Suppressor macrophage (primary cell): ENCODE results near the gene ARGLU1.
A peak's percentile ranks its signal among the peaks of the same experiment; 100 is the strongest.
"Not testable (repeated sequence)": the region's sequence is repeated elsewhere in the genome, so short reads cannot be mapped to it uniquely, and the experiment has no call there.

ENCODE experiments used
- DNase-seq, 4 experiments: peaks; one replicate each; pipeline ENCODE4 v3.0.0-alpha.2; 2020 to 2022
- total RNA-seq, 17 experiments: gene quantifications; one replicate each; lab custom pipeline; 2026; ENCODE audit warnings: mixed read lengths in 6 of 17, inconsistent platforms in 3 of 17; lab: John Stamatoyannopoulos, UW

Gene ARGLU1, protein sequence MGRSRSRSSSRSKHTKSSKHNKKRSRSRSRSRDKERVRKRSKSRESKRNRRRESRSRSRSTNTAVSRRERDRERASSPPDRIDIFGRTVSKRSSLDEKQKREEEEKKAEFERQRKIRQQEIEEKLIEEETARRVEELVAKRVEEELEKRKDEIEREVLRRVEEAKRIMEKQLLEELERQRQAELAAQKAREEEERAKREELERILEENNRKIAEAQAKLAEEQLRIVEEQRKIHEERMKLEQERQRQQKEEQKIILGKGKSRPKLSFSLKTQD
- total RNA-seq = 24.0 to 109 (median 63.3) reads per million in 17 experiments

DNA sequence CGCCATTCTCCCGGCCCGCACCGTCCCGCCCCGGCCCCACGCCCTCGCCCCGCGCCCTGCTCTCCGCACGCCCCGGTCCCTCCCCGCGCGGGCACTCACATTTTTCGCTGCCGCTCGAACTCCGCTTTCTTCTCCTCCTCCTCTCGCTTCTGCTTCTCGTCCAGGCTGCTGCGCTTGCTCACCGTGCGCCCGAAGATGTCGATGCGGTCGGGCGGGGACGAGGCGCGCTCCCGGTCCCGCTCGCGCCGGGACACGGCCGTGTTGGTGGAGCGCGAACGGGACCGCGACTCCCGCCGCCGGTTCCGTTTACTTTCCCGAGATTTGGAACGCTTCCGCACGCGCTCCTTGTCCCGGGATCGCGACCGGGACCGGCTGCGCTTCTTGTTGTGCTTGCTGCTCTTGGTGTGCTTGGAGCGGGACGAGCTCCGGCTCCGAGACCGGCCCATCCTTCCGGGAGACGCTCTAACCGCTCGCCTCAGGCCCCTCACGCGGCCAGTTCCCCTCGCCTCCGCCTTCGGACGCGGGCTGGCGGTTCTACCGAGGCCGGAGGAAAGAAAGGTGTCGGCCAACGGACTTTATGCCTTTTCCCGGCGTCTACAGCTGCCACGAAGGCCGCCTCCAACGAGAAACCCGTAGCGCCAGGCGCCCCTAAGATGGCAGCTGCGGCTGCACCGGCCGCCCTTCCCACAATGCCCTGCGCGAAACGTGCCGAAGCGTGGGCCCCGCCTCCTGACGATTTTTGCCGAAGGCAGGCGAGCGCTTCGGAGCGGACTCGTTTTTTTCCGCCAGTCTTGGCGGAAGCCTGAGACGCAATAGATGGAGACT lies at the start of gene ARGLU1:
TSS of gene ARGLU1 (minus strand) at position 664 of the 825 bp plus-strand sequence. CDS start at position 446, 218 bp downstream.
- DNase-seq = peak; percentile 95 to 98 (median 96)

DNA sequence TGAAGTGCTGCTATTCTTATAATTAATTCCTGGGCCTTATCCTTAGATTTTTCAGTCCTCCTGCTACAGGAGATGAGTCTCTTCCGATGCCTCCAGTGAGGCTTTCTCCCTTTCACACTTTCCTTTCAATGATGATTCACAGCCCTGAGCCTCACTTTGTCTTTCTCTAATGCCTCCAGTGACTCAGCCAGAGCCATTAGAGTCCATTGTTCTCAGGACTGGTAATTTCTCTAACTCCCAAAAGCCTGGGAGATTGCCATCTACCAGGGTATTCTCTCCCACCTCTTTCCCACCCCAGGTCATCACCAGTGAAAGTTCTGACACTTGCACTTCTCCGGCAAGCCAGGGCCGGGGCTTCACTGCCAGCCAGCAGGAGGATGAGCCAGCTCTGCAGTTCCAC lies 49.6 kb upstream of the ARGLU1 start:
- no peak for DNase-seq

DNA sequence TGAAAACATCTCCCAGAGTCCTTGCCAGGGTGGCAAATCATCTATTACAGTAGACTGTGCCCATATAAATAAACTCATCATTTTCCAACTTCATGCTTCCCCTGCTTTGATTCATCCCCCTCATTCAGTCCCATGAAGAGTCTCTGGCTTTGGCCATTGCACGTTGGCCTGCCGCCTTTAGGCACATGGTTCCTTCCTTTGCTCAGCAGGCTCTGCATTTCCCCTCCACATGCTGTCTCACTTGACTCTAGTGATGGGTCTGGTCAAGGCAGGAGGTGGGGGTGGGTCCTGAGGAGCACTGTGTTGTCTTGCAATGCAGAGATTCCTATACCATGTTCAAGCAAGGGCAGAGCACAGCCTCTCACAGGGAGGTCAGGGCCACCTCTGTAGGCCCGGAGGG lies 48.8 kb upstream of the ARGLU1 start:
- DNase-seq = no peak

- DNase-seq = no peak
Observed at GRCh38 chr13:106614874-106615273, 46.9 kb upstream of the ARGLU1 start.

DNA sequence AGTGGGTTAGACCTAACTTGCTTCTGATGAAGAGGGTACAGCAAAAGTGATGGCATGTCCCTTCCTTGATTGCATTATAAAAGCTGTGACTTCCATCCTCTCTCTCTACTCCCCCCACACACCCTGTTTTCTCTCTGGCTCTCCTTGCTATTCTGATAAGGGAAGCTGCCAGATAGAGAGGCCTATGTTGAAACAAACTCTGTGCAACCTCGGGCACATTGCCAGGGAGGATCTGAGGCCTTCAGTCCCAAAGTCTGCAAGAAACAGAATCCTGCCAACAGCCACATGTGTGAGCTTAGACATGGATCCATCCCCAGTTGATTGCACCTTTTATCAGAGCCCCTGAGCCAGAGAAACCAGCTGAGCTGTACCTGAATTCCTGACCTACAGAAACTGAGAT lies 44.8 kb upstream of the ARGLU1 start:
- peak; percentile 41 to 73 (median 56) for DNase-seq

DNA sequence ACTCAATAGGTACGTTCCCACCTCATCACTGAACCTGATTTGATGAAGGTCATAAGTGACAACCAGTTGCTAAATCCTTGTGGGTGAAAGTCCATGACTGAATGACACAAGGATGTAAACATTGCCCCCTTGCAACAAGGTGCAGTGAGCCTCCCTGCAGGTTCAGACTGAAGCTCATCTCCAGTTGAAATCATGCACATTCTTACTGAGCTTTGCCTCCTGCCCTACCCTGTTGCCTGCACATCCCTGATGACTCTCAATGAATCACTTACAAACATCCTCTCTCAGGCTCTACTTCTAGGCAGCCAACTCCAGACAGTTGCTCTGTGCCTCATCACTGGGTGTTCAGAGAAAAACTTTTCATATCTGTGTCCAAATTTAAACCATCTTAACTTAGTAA lies 42.5 kb upstream of the ARGLU1 start:
- DNase-seq = no peak

DNA sequence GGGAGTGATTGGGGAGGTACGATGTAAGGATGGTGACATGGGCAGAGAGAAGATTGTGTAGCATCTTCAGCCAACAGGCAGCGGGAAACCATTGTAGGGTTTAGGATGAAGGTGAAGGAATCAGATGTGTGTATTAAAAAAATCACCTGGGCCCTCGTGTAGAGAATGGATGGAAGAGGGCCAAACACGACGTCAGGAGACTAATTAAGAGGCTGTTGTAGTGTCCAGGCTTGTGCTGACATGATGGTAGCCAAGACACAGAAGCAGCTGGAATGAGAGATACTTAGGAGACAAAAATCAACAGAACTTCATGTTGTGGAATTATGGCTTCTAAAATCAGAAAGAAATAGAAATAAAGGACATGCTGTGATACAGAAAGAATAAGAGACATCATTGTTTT lies 41.2 kb upstream of the ARGLU1 start:
- no peak for DNase-seq

GRCh38 chr13:106603546-106603945 lies 35.6 kb upstream of the ARGLU1 start:
- DNase-seq = no peak

- DNase-seq = no peak
Observed at GRCh38 chr13:106602178-106602577, 34.2 kb upstream of the ARGLU1 start.

- no peak for DNase-seq
Observed at GRCh38 chr13:106601489-106601888, 33.6 kb upstream of the ARGLU1 start.

DNA sequence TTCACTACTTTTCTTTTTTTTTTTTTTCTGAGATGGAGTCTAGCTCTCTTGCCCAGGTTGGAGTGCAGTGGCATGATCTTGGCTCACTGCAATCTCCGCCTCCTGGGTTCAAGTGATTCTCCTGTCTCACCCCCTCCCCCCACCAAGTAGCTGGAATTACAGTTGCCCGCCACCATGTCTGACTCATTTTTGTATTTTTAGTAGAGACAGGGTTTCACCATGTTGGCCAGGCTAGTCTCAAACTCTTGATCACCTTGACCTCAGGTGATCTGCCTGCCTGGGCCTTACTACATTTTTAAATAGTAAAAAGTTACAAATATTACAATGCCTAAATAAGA lies 32.8 kb upstream of the ARGLU1 start:
- DNase-seq = not testable (repeated sequence)

DNA sequence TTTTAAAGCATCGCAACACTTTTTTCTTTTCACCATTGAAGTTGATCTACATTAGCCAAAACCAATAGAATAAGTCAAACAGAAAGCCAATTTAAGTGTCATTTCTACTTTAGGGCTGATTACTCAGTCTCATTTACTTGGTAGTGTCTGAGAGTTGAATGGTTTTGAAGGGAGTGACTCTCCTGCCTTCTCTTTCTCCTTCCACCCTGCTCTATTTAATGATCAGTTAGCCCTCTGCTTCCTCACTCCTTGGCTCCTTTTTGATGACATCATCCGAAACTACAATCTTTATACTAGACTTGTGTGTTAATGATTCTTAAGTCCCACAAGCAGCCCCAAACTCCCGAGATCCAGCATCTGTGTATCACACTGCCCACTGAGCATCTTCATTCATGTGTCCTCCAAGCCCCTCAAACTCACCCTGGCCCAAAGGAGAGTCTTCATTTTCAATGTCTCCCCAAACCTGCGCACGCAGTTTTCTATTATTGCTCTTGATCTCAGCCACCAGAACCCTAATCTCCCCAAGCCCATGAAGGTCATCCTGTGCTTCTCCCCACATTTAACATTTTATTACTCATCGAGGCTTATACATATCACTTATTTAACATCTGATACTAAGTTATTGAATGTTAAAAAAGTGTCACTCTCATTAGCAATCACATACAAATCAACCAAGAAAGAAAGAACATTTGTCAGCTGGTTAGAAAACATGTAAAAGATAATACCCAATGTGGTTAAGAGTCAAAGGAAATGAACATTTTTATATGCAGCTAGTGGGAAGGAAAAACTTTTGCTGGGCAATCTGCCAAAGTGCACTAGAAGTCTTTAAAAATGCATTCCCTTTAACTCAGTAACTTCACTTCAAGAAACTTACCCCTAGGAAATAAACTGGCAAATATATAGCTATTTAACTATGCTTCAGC lies 32.2 kb upstream of the ARGLU1 start:
- DNase-seq = no peak

GRCh38 chr13:106597749-106598395 lies 29.9 kb upstream of the ARGLU1 start:
- no peak for DNase-seq

- no peak for DNase-seq
Observed at GRCh38 chr13:106597186-106597585, 29.2 kb upstream of the ARGLU1 start.

DNA sequence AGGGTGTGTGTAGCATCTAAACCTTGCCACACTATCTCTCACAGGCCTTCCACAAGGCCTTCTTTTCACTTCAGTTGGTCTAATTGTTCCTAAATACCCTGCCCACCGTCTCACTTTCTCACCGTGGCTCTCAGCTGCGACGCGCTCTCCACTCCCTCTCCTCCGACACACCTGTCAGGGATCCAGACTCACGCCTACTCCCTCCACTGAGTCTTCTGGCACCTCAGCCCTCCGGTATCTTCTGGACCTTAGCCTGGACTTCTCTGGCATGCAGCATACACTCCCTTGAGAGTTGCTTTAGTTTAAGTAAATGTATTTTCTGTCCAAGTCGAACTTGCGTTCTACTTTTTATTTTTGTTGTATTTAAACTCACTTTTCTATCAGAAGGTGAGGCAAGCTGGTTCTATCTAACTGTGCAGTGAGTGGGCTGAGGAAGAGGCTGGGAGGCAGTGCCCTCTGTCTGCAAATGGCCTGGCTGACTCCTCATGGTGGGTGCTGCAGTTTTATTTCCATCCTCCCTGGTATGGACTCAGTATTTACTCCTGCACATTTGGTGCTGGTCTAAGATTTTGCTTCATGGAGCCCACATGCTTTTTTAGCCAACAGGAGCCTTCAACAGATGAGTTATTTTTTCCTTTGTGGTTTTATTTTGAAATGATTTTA lies 28.5 kb upstream of the ARGLU1 start:
- DNase-seq = no peak

- no peak for DNase-seq
Observed at GRCh38 chr13:106595625-106596024, 27.7 kb upstream of the ARGLU1 start.

DNA sequence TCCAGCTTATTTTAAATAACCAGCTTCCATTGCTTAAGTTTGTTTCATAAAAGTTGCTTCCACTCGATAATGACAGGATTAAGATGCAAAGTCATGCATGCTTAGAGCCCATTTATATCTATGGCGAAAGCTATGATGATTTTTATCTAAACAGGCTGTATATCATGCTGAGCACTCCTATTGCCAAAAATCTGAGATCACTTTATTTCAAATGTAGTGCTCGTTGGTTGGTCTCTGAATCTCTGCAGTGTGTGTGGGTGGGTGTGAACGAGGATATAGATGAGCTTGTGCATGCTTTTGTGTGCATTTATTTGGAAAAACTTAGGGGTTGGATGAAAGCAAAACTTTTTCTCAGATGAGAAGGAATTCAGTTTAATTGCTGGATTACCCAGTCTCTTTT lies 27.0 kb upstream of the ARGLU1 start:
- no peak for DNase-seq

DNA sequence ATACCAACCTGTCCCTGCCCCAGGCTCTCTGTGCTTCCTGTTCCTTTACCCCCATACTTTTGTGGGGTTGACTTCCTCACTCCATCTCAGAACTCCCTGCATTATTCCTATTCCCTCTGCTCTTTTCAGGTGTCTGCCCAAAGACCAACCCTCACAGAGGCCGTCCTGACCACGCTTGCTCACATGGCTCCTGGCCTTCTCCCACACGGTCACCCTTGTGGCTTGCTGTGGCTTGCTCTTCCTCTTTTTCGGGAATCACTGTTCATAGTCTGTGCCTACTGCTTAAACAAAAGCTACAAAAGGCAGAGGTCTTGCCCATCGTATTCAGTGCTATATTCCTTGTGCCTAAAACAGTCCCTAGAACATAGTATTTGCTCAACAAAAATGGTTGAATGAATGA lies 25.2 kb upstream of the ARGLU1 start:
- DNase-seq = peak; percentile 48 to 76 (median 72)

GRCh38 chr13:106591299-106591698 lies 23.4 kb upstream of the ARGLU1 start:
- DNase-seq = no peak

GRCh38 chr13:106589716-106590115 lies 21.8 kb upstream of the ARGLU1 start:
- no peak for DNase-seq

DNA sequence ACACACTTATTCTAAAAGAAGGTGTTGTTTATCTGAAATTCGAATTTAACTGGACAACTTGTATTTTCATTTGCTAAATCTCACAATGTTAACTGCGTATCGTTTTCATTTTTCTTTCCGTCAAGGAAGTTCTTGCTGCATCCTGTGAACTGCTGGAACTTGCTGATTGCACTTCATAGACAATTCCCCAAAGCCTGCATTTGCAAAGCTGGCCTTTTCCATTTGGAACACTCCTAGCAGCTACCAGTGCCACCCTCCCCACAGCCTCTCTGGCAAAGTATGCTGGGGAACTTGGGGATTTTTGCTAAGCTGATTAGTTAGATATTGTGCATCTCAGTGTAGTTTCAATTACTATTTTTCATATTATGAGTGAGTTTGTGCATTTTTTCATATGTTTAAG lies 20.4 kb upstream of the ARGLU1 start:
- DNase-seq = no peak

DNA sequence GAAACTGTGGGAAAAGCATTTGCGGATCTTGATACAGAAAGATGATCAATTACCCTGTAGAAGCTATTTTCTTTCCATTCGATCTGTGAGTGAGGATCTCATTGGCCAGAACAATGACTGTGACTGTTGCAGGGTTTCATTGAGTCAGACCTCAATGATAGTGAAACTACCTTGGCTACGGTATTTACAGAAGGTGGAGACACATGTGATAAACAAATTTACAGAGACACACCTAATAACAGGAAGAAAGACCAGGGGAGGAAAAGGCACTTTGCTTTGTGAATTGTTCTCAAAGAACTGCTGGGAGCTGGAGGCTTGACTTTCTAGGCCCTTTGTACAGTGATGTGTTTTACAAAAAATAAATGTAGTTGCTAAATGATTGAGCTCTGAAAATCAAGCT lies 19.9 kb upstream of the ARGLU1 start:
- no peak for DNase-seq
